Liver (tissue), 9 donors: ENCODE data around the gene KCNQ4. TPM values are rescaled to one million over a fixed set of nuclear protein-coding genes. Genes with fewer than 3 reads are reported as not detected.
A peak's percentile ranks its signal among the peaks of the same experiment; 100 is the strongest.

Source experiments
- DNase-seq: peaks from one replicate; pipeline ENCODE4 v3.0.0-alpha.2; 2017; ENCODE audit warnings: low spot score
- H3K27ac ChIP-seq, 2 donors: one replicate each; pipeline ENCODE4 v1.7.0; 2013; ENCODE audit warnings: inconsistent platforms in 2 of 2, low read length in 2 of 2, control low read depth in 1 of 2, low read depth in 1 of 2, mild to moderate bottlenecking in 1 of 2
- H3K27me3 ChIP-seq, 4 donors: one replicate each; pipeline versions ENCODE4 v1.6.1 to v1.7.0; 2013; ENCODE audit warnings: low read length in 3 of 4, inconsistent platforms in 1 of 4, mild to moderate bottlenecking in 1 of 4, moderate library complexity in 1 of 4; ENCODE audit not compliant: control insufficient read depth in 4 of 4, insufficient read depth in 4 of 4
- H3K36me3 ChIP-seq, 4 donors: one replicate each; pipeline versions ENCODE4 v1.6.1 to v1.7.0; 2013; ENCODE audit warnings: low read length in 3 of 4, mild to moderate bottlenecking in 3 of 4, low read depth in 1 of 4, moderate library complexity in 1 of 4; ENCODE audit not compliant: control insufficient read depth in 4 of 4, insufficient read depth in 3 of 4
- H3K4me1 ChIP-seq, 4 donors: one replicate each; pipeline versions ENCODE4 v1.6.1 to v1.7.0; 2013; ENCODE audit warnings: low read length in 3 of 4, mild to moderate bottlenecking in 3 of 4, moderate library complexity in 1 of 4; ENCODE audit not compliant: control insufficient read depth in 4 of 4, insufficient read depth in 4 of 4
- H3K4me3 ChIP-seq, 3 donors: one replicate each; pipeline versions ENCODE4 v1.6.1 to v1.7.0; 2013; ENCODE audit warnings: low read length in 3 of 3, control low read depth in 1 of 3, low read depth in 1 of 3, mild to moderate bottlenecking in 1 of 3
- H3K9ac ChIP-seq, 2 donors: one replicate each; pipeline ENCODE4 v1.7.0; 2013; ENCODE audit warnings: low read length in 2 of 2, mild to moderate bottlenecking in 2 of 2, moderate library complexity in 2 of 2, control low read depth in 1 of 2, low read depth in 1 of 2
- H3K9me3 ChIP-seq, 4 donors: one replicate each; pipeline versions ENCODE4 v1.6.1 to v1.7.0; 2013; ENCODE audit warnings: low read length in 3 of 4; ENCODE audit not compliant: control insufficient read depth in 4 of 4
- EGR1 ChIP-seq, 2 donors: IDR thresholded peaks; 2 replicates each; pipeline ENCODE4 v1.6.1; 2016 to 2018; ENCODE audit warnings: antibody characterized with exemption in 2 of 2, low read depth in 2 of 2
- FOXA1 ChIP-seq: IDR thresholded peaks from 2 replicates; pipeline ENCODE4 v1.6.1; 2016; ENCODE audit warnings: antibody characterized with exemption
- HNF4A ChIP-seq, 2 donors: conservative IDR thresholded peaks; 2 replicates each; pipeline ENCODE4 v1.6.1; 2016; ENCODE audit warnings: antibody characterized with exemption in 2 of 2, mild to moderate bottlenecking in 2 of 2
- HNF4G ChIP-seq: IDR thresholded peaks from 2 replicates; pipeline ENCODE4 v1.6.1; 2016; ENCODE audit warnings: antibody characterized with exemption
- JUND ChIP-seq, 2 donors: IDR thresholded peaks; 2 replicates each; pipeline ENCODE4 v1.6.1; 2016; ENCODE audit warnings: antibody characterized with exemption in 2 of 2
- NR2F2 ChIP-seq: IDR thresholded peaks from 2 replicates; pipeline ENCODE4 v1.6.1; 2016; ENCODE audit warnings: antibody characterized with exemption
- RAD21 ChIP-seq, 2 donors: IDR thresholded peaks; 2 replicates each; pipeline ENCODE4 v1.6.1; 2016; ENCODE audit warnings: antibody characterized with exemption in 2 of 2, mild to moderate bottlenecking in 2 of 2
- SP1 ChIP-seq: IDR thresholded peaks from 2 replicates; pipeline ENCODE4 v1.6.1; 2018; ENCODE audit warnings: antibody characterized with exemption, mild to moderate bottlenecking
- TAF1 ChIP-seq: conservative IDR thresholded peaks from 2 replicates; pipeline ENCODE4 v1.6.1; 2016; ENCODE audit warnings: antibody characterized with exemption, mild to moderate bottlenecking
- YY1 ChIP-seq: IDR thresholded peaks from 2 replicates; pipeline ENCODE4 v1.6.1; 2016; ENCODE audit warnings: antibody characterized with exemption, mild to moderate bottlenecking
- WGBS: extraction: QIAGEN DNeasy Blood & Tissue Kit; methylation state at CpG from one replicate; pipeline ENCODE4 v1.1.7; 2013; 5-methylcytosine and 5-hydroxymethylcytosine counted together
- polyA plus RNA-seq, 2 donors: library from polyadenylated mRNA; stranded (reverse) in 1 of 2; unstranded in 1 of 2; fragments of 200-250 nt in 1 of 2; fragments of >200 nt in 1 of 2; fragmentation: Nextera tagmentation in 1 of 2; extraction: Ambion mirVana in 1 of 2; gene quantifications; one replicate each; pipeline versions ENCODE4 v1.2.1 to v1.2.3, GENCODE V29; 2013 to 2015
- total RNA-seq, 2 donors: library from RNA; depleted of rRNA; stranded (reverse); fragments of >200 nt; gene quantifications; one replicate each; pipeline ENCODE4 v1.2.3, GENCODE V29; 2014
- TF ChIP-seq, protein P1 (sequence below): IDR thresholded peaks from 2 replicates; pipeline ENCODE4 v1.6.1; 2016; ENCODE audit warnings: antibody characterized with exemption, mild to moderate bottlenecking
- TF ChIP-seq, protein P2 (sequence below): IDR thresholded peaks from 2 replicates; pipeline ENCODE4 v1.6.1; 2016; ENCODE audit warnings: antibody characterized with exemption
- TF ChIP-seq, protein P3 (sequence below): IDR thresholded peaks from 2 replicates; pipeline ENCODE4 v1.6.1; 2016; ENCODE audit warnings: antibody characterized with exemption
- TF ChIP-seq, protein P4 (sequence below): IDR thresholded peaks from 2 replicates; pipeline ENCODE4 v1.6.1; 2016; ENCODE audit warnings: antibody characterized with exemption
- TF ChIP-seq, protein P5 (sequence below): fragments of 150-350 bp; IDR thresholded peaks from 2 replicates; pipeline ENCODE4 v1.5.1; 2017; ENCODE audit warnings: improper control_type of control experiment, low read depth, low read length; ENCODE audit not compliant: missing input control
- donor health status: healthy.
- donor health status: healthy.
- donor health status: healthy.
- donor health status: healthy.
- donor health status: healthy.

Gene KCNQ4
- total and polyA plus RNA-seq, 4 donors: 0.10 to 2.1 (median 0.27) TPM

GRCh38 chr1:40738831-40739230, 44.8 kb upstream of the KCNQ4 start:
- Histone ChIP-seq H3K9me3 (no peaks in the 10 kb centered on the region), H3K27me3 (no peaks in the 10 kb centered on the region), H3K36me3 (peaks cover 0 to 8% (median 2%) of the 10 kb centered on the region in 4 donors), H3K9ac (no peak overlapping the region), H3K27ac (peak overlapping the region; percentile 75 to 76), H3K4me3 (no peak overlapping the region), H3K4me1 (peaks cover 8 to 59% (median 40%) of the 10 kb centered on the region in 4 donors)
- 93% methylated on average over 6 of the region's 6 CpGs for WGBS
- DNase-seq: no peak
- no peak for TF ChIP-seq NR2F2
- no peak for TF ChIP-seq EGR1 (IDR thresholded peaks at IDR 0.05; ENCODE audit: low read depth in 2 of 2)
- TF ChIP-seq, protein P1, sequence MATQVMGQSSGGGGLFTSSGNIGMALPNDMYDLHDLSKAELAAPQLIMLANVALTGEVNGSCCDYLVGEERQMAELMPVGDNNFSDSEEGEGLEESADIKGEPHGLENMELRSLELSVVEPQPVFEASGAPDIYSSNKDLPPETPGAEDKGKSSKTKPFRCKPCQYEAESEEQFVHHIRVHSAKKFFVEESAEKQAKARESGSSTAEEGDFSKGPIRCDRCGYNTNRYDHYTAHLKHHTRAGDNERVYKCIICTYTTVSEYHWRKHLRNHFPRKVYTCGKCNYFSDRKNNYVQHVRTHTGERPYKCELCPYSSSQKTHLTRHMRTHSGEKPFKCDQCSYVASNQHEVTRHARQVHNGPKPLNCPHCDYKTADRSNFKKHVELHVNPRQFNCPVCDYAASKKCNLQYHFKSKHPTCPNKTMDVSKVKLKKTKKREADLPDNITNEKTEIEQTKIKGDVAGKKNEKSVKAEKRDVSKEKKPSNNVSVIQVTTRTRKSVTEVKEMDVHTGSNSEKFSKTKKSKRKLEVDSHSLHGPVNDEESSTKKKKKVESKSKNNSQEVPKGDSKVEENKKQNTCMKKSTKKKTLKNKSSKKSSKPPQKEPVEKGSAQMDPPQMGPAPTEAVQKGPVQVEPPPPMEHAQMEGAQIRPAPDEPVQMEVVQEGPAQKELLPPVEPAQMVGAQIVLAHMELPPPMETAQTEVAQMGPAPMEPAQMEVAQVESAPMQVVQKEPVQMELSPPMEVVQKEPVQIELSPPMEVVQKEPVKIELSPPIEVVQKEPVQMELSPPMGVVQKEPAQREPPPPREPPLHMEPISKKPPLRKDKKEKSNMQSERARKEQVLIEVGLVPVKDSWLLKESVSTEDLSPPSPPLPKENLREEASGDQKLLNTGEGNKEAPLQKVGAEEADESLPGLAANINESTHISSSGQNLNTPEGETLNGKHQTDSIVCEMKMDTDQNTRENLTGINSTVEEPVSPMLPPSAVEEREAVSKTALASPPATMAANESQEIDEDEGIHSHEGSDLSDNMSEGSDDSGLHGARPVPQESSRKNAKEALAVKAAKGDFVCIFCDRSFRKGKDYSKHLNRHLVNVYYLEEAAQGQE: no peak
- no peak for TF ChIP-seq SP1
- TF ChIP-seq YY1: no peak
- no peak for TF ChIP-seq HNF4G
- TF ChIP-seq, protein P2, sequence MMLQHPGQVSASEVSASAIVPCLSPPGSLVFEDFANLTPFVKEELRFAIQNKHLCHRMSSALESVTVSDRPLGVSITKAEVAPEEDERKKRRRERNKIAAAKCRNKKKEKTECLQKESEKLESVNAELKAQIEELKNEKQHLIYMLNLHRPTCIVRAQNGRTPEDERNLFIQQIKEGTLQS: no peak
- no peak for TF ChIP-seq HNF4A (conservative IDR thresholded peaks at IDR 0.05)
- TF ChIP-seq, protein P3, sequence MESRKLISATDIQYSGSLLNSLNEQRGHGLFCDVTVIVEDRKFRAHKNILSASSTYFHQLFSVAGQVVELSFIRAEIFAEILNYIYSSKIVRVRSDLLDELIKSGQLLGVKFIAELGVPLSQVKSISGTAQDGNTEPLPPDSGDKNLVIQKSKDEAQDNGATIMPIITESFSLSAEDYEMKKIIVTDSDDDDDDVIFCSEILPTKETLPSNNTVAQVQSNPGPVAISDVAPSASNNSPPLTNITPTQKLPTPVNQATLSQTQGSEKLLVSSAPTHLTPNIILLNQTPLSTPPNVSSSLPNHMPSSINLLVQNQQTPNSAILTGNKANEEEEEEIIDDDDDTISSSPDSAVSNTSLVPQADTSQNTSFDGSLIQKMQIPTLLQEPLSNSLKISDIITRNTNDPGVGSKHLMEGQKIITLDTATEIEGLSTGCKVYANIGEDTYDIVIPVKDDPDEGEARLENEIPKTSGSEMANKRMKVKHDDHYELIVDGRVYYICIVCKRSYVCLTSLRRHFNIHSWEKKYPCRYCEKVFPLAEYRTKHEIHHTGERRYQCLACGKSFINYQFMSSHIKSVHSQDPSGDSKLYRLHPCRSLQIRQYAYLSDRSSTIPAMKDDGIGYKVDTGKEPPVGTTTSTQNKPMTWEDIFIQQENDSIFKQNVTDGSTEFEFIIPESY: no peak
- TF ChIP-seq, protein P4, sequence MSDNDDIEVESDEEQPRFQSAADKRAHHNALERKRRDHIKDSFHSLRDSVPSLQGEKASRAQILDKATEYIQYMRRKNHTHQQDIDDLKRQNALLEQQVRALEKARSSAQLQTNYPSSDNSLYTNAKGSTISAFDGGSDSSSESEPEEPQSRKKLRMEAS: no peak
- TF ChIP-seq, protein P5, sequence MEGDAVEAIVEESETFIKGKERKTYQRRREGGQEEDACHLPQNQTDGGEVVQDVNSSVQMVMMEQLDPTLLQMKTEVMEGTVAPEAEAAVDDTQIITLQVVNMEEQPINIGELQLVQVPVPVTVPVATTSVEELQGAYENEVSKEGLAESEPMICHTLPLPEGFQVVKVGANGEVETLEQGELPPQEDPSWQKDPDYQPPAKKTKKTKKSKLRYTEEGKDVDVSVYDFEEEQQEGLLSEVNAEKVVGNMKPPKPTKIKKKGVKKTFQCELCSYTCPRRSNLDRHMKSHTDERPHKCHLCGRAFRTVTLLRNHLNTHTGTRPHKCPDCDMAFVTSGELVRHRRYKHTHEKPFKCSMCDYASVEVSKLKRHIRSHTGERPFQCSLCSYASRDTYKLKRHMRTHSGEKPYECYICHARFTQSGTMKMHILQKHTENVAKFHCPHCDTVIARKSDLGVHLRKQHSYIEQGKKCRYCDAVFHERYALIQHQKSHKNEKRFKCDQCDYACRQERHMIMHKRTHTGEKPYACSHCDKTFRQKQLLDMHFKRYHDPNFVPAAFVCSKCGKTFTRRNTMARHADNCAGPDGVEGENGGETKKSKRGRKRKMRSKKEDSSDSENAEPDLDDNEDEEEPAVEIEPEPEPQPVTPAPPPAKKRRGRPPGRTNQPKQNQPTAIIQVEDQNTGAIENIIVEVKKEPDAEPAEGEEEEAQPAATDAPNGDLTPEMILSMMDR: no peak
- TF ChIP-seq TAF1: no peak
- no peak for TF ChIP-seq JUND (IDR thresholded peaks at IDR 0.05)
- no peak for TF ChIP-seq FOXA1
- no peak for TF ChIP-seq RAD21 (IDR thresholded peaks at IDR 0.05)

- TF ChIP-seq HNF4G: no peak
- no peak for TF ChIP-seq YY1
- TF ChIP-seq, protein P2: no peak
- no peak for TF ChIP-seq TAF1
- no peak for TF ChIP-seq FOXA1
- TF ChIP-seq SP1: no peak
- peaks cover 10 to 61% (median 44%) of the 10 kb centered on the region in 4 donors for H3K4me1 ChIP-seq
- WGBS: 64% methylated on average over 3 of the region's 3 CpGs
- peaks cover 0 to 8% (median 2%) of the 10 kb centered on the region in 4 donors for H3K36me3 ChIP-seq
- H3K4me3 ChIP-seq: no peak overlapping the region
- H3K9ac ChIP-seq: no peak overlapping the region
- no peaks in the 10 kb centered on the region for H3K9me3 ChIP-seq
- H3K27ac ChIP-seq: peak overlapping the region; percentile 75 to 76
- H3K27me3 ChIP-seq: no peaks in the 10 kb centered on the region
- no peak for DNase-seq
Observed at GRCh38 chr1:40739455-40740008, 44.1 kb upstream of the KCNQ4 start.
